Measurements from ENCODE around the gene SLFN14. TPM values are rescaled to one million over a fixed set of nuclear protein-coding genes. Genes with fewer than 3 reads are reported as not detected.

SLFN14 gene
- not detected in 2 replicates for total RNA-seq

GRCh38 chr17:35560703-35561102 lies at the start of gene SLFN14:
TSS of gene SLFN14 (minus strand) at chr17:35560819. CDS start at chr17:35558062, 2,757 bp downstream.

GRCh38 chr17:35587074-35587961 lies 26.7 kb upstream of the SLFN14 start, which contains the start of gene AP2B1:
TSS of gene AP2B1 (plus strand) at chr17:35587322. CDS start at chr17:35594031, 6,709 bp downstream.

GRCh38 chr17:35578197-35578928 lies 17.7 kb upstream of the SLFN14 start, which contains the start of gene PEX12:
TSS of gene PEX12 (minus strand) at chr17:35578571. CDS start at chr17:35578021, 550 bp downstream.

DNA sequence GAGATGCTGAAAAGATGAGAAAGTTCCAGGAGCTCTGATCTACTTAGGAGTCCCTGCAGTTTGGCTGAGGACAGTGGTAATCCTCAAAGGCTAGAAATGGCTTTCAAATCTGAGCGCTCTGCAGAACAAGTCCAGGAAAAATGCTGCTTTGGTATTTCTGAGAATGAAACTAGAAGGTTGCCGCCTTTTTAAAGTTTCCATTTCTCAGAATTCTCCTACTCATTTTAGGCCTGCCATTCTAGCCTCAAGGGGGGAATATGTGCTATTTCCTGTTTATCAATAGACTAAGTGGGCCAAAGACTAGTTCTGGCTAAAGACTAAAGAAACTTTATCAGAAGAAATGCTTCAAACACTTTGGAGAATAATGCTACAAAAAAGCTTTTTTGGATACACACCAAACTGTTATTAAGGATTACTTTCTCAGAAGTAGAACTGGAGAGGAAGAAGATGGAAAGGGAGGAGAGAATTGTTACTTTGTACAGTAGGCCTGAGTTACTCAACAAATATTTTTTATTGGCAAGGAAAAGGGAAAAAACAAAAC lies 22.9 kb downstream of the SLFN14 start, which contains the start of gene SLFN12L:
Gene SLFN12L (minus strand): TSS at position 78 of the 541 bp plus-strand sequence. CDS start 15,314 bp downstream, outside the sequence.

Small RNA genes lying within 50 kb of the gene (small RNA-seq; reads per million reads assigned to genes)
- gene AC004134.1, result not detected
- gene AC015911.1, result not detected
- 198 reads per million, percentile 99 among the genes with 10 or more reads in this experiment for gene SNORD7

Other genes with a start within 250 kb of the SLFN14 start
- 133 and 202 TPM in 2 replicates for gene SLFN11, start 187.2 kb downstream of the SLFN14 start, total RNA-seq
- gene SLFN12, start 128.3 kb downstream of the SLFN14 start, total RNA-seq, result 47.0 and 61.0 TPM in 2 replicates
- 2.5 and 4.3 TPM in 2 replicates for gene SLFN13, start 112.1 kb downstream of the SLFN14 start, total RNA-seq
- gene SLFN12L, start 23.1 kb downstream of the SLFN14 start, total RNA-seq, result under 0.01 TPM in 1 of 2 replicates, not detected in the other
- gene PEX12, start 17.8 kb upstream of the SLFN14 start, total RNA-seq, result 4.9 and 5.3 TPM in 2 replicates
- 172 and 218 TPM in 2 replicates for gene AP2B1, start 26.5 kb upstream of the SLFN14 start, total RNA-seq
- 0.13 and 0.22 TPM in 2 replicates for gene RASL10B, start 170.8 kb upstream of the SLFN14 start, total RNA-seq
- gene GAS2L2, start 192.4 kb upstream of the SLFN14 start, total RNA-seq, result not detected in 2 replicates
- gene C17orf50, start 200.1 kb upstream of the SLFN14 start, total RNA-seq, result not detected in 2 replicates
- gene MMP28, start 234.8 kb upstream of the SLFN14 start, total RNA-seq, result 2.5 and 4.0 TPM in 2 replicates
- gene TAF15, start 248.7 kb upstream of the SLFN14 start, total RNA-seq, result 96.1 and 124 TPM in 2 replicates

Measured in thoracic aorta endothelial cell (primary cell).